Peyer's patch (tissue), 4 donors: ENCODE data around the gene GPR141. TPM values are rescaled to one million over a fixed set of nuclear protein-coding genes. Genes with fewer than 3 reads are reported as not detected.
"Not testable (repeated sequence)": the region's sequence is repeated elsewhere in the genome, so short reads cannot be mapped to it uniquely, and the experiment has no call there.

Source experiments
- DNase-seq, 3 donors: peaks; one replicate each; pipeline ENCODE4 v3.0.0-alpha.2; 2017 to 2019
- H3K27ac ChIP-seq, 4 donors: fragments of 200-600 bp; sonication (generic); one replicate each; pipeline ENCODE4 v1.5.1; 2016 to 2019
- H3K27me3 ChIP-seq, 2 donors: fragments of 200-600 bp; sonication (generic); one replicate each; pipeline ENCODE4 v1.5.1; 2019
- H3K36me3 ChIP-seq, 3 donors: fragments of 200-600 bp; sonication (generic); one replicate each; pipeline ENCODE4 v1.5.1; 2016 to 2019
- H3K4me1 ChIP-seq, 4 donors: fragments of 200-600 bp; sonication (generic); one replicate each; pipeline ENCODE4 v1.5.1; 2016 to 2019
- H3K4me3 ChIP-seq, 4 donors: fragments of 200-600 bp; sonication (generic); 1 replicate in 3 of 4; 2 replicates in 1 of 4; pipeline ENCODE4 v1.5.1; 2016 to 2019; ENCODE audit warnings: mild to moderate bottlenecking in 1 of 4
- H3K9me3 ChIP-seq, 4 donors: fragments of 200-600 bp; sonication (generic); one replicate each; pipeline ENCODE4 v1.5.1; 2016 to 2019; ENCODE audit warnings: mild to moderate bottlenecking in 1 of 4
- CTCF ChIP-seq, 6 experiments: fragments of 450-650 bp in 4 of 6; fragments of 200-600 bp in 2 of 6; sonication (generic) in 1 of 6; IDR thresholded peaks; one replicate each; pipeline ENCODE4 v1.5.1; 2017 to 2019; ENCODE audit warnings: antibody characterized with exemption in 6 of 6, mild to moderate bottlenecking in 3 of 6, moderate library complexity in 1 of 6
- POLR2A ChIP-seq, 2 donors: fragments of 450-650 bp; IDR thresholded peaks; one replicate each; pipeline ENCODE4 v1.5.1; 2017; ENCODE audit warnings: antibody characterized with exemption in 2 of 2, mild to moderate bottlenecking in 2 of 2, moderate library complexity in 2 of 2
- total RNA-seq, 4 donors: library from RNA; depleted of rRNA; stranded (reverse); fragments of >200 nt; gene quantifications; one replicate each; pipeline ENCODE4 v1.1.0, GENCODE V29; 2016

Gene GPR141
- total RNA-seq, 4 donors from 2014 or later = not detected

GRCh38 chr7:37701769-37702168 lies 18.2 kb downstream of the GPR141 start:
- no peak overlapping the region for H3K4me3 ChIP-seq
- TF ChIP-seq POLR2A (IDR thresholded peaks at IDR 0.05) = no peak
- TF ChIP-seq CTCF (IDR thresholded peaks at IDR 0.05) = no peak
- H3K36me3 ChIP-seq = no peaks in the 10 kb centered on the region
- no peak overlapping the region for H3K27ac ChIP-seq
- no peak for DNase-seq
- no peaks in the 10 kb centered on the region for H3K9me3 ChIP-seq
- no peaks in the 10 kb centered on the region for H3K4me1 ChIP-seq
- H3K27me3 ChIP-seq = no peaks in the 10 kb centered on the region

GRCh38 chr7:37703361-37703760 lies 19.8 kb downstream of the GPR141 start:
- no peak for DNase-seq

GRCh38 chr7:37704328-37704833 lies 20.8 kb downstream of the GPR141 start:
- H3K27me3 ChIP-seq, H3K27ac ChIP-seq, H3K9me3 ChIP-seq, H3K4me1 ChIP-seq, H3K4me3 ChIP-seq, DNase-seq, H3K36me3 ChIP-seq: not testable (repeated sequence)

More at GRCh38 chr7:37703361-37703760, 19.8 kb downstream of the GPR141 start:
- Histone ChIP-seq H3K27me3 (no peaks in the 10 kb centered on the region), H3K36me3 (no peaks in the 10 kb centered on the region), H3K9me3 (no peaks in the 10 kb centered on the region), H3K4me1 (no peaks in the 10 kb centered on the region), H3K4me3 (no peak overlapping the region), H3K27ac (no peak overlapping the region)
- TF ChIP-seq POLR2A (IDR thresholded peaks at IDR 0.05) = no peak
- TF ChIP-seq CTCF (IDR thresholded peaks at IDR 0.05) = no peak

GRCh38 chr7:37705976-37706375 lies 22.4 kb downstream of the GPR141 start:
- Histone ChIP-seq H3K36me3 (no peaks in the 10 kb centered on the region), H3K4me3 (no peak overlapping the region), H3K27ac (no peak overlapping the region), H3K4me1 (no peaks in the 10 kb centered on the region), H3K27me3 (no peaks in the 10 kb centered on the region), H3K9me3 (no peaks in the 10 kb centered on the region)
- no peak for TF ChIP-seq CTCF (IDR thresholded peaks at IDR 0.05)
- TF ChIP-seq POLR2A (IDR thresholded peaks at IDR 0.05) = no peak
- DNase-seq = no peak

- Histone ChIP-seq H3K4me1 (no peaks in the 10 kb centered on the region), H3K36me3 (no peaks in the 10 kb centered on the region), H3K27me3 (no peaks in the 10 kb centered on the region), H3K9me3 (no peaks in the 10 kb centered on the region), H3K4me3 (no peak overlapping the region), H3K27ac (no peak overlapping the region)
- no peak for DNase-seq
- TF ChIP-seq POLR2A (IDR thresholded peaks at IDR 0.05) = no peak
- TF ChIP-seq CTCF (IDR thresholded peaks at IDR 0.05) = no peak
Measured at GRCh38 chr7:37706804-37707203, 23.2 kb downstream of the GPR141 start.

- Histone ChIP-seq H3K27ac (no peak overlapping the region), H3K4me3 (no peak overlapping the region), H3K9me3 (no peaks in the 10 kb centered on the region), H3K4me1 (no peaks in the 10 kb centered on the region), H3K27me3 (no peaks in the 10 kb centered on the region), H3K36me3 (no peaks in the 10 kb centered on the region)
- DNase-seq = no peak
- TF ChIP-seq POLR2A (IDR thresholded peaks at IDR 0.05) = no peak
- TF ChIP-seq CTCF (IDR thresholded peaks at IDR 0.05) = no peak
Measured at GRCh38 chr7:37707754-37708485, 24.4 kb downstream of the GPR141 start.
